ENCODE data around the gene ZDHHC20. TPM values are rescaled to one million over a fixed set of nuclear protein-coding genes. Genes with fewer than 3 reads are reported as not detected.

The ZDHHC20 gene, protein sequence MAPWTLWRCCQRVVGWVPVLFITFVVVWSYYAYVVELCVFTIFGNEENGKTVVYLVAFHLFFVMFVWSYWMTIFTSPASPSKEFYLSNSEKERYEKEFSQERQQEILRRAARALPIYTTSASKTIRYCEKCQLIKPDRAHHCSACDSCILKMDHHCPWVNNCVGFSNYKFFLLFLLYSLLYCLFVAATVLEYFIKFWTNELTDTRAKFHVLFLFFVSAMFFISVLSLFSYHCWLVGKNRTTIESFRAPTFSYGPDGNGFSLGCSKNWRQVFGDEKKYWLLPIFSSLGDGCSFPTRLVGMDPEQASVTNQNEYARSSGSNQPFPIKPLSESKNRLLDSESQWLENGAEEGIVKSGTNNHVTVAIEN
- 10 to 100 TPM; 19.2 to 28.9 (median 23.4) TPM for total RNA-seq
- long read RNA-seq, partial matches to known transcripts = 0 of 1 reads
- long read RNA-seq, other reads (novel, unspliced or antisense) = 0 of 1 reads

DNA sequence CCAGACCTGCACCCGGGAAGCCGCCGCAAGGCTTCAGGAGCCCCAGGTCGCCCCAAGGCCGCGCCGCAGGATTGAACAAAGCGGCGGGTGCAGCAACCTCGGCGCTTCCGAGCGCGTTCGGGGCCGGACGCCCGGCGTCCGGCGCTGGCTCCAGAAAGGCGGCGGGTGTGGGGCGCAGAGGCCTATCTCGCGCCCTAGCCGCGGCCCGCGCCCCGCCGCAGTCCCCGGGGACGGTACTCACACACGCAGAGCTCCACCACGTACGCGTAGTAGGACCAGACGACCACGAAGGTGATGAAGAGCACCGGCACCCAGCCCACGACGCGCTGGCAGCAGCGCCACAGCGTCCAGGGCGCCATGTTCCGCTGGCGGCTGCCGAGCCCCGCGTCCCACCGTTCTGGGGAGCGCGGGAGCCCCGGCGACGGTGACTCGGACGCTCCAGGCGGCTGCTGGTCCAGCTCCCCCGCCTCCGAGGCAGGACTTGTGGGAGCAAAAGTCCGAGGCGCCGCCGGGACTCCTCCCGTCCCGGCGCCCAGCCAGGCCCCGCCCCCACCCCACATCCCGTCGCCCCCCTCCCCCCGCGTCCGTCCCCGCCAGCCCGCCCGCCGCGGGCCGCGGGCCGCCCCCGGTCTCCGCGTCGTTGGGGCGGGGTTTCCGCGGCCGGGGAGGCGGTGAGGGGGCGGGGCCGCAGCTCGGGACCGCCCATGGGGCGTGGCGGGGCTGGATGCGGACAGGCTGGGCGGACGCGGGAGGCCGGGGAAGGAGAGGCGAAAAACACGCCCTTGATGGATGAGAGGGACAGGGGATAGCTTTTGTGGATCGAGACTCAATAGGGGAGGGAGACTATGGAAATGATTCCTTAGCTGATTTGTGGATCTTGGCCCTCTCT is at the start of gene ZDHHC20:
Gene ZDHHC20 (minus strand): TSS at position 491 of the 889 bp plus-strand sequence. CDS start 132 bp downstream, at position 359.
- Histone ChIP-seq H3K4me1 (peaks cover 0 to 13% (median 0%) of the 10 kb centered on the region in 4 donors), H3K36me3 (no peaks in the 10 kb centered on the region), H3K27ac (peak within 1 kb of the TSS; percentile 83 to 92 (median 90)), H3K27me3 (no peaks in the 10 kb centered on the region), H3K4me3 (peak within 1 kb of the TSS; percentile 79 to 99 (median 95)), H3K9me3 (no peaks in the 10 kb centered on the region)
- ATAC-seq = peak; percentile 95 to 98 (median 96)
- DNase-seq = peak; percentile 91 to 94 (median 91)
- TF ChIP-seq, protein P1, sequence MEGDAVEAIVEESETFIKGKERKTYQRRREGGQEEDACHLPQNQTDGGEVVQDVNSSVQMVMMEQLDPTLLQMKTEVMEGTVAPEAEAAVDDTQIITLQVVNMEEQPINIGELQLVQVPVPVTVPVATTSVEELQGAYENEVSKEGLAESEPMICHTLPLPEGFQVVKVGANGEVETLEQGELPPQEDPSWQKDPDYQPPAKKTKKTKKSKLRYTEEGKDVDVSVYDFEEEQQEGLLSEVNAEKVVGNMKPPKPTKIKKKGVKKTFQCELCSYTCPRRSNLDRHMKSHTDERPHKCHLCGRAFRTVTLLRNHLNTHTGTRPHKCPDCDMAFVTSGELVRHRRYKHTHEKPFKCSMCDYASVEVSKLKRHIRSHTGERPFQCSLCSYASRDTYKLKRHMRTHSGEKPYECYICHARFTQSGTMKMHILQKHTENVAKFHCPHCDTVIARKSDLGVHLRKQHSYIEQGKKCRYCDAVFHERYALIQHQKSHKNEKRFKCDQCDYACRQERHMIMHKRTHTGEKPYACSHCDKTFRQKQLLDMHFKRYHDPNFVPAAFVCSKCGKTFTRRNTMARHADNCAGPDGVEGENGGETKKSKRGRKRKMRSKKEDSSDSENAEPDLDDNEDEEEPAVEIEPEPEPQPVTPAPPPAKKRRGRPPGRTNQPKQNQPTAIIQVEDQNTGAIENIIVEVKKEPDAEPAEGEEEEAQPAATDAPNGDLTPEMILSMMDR (IDR thresholded peaks at IDR 0.05) = no peak
- TF ChIP-seq POLR2A (IDR thresholded peaks at IDR 0.05) = peak; percentile 92
- intact Hi-C loops (cut with DNase I) = no loop called here
- WGBS (ENCODE audit: insufficient coverage, low coverage, low lambda C conversion rate, missing lambda C conversion rate) = 0% methylated on average over 11 of the region's 107 CpGs

DNA sequence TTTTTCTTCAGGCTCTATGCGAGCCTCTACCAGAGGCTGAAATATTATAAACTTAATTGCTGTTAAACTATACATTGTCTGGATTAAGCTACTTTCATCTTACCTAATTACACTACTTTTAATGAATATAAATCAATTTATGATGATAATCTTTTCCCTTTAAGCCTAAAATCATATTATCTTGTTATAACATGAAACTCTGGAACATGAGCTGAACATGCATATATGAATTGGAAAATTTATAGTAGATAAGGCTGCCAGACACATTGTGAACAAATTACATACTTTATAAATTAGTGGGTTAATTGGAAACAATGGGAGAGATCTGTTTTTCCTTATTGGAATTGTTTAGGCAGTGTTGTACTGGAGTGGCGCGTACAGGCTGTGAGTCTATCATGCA is 45.3 kb upstream of the ZDHHC20 start:
- ATAC-seq = no peak
- DNase-seq = no peak
- 100% methylated on average over 1 of the region's 3 CpGs for WGBS (ENCODE audit: insufficient coverage, low coverage, low lambda C conversion rate, missing lambda C conversion rate)

DNA sequence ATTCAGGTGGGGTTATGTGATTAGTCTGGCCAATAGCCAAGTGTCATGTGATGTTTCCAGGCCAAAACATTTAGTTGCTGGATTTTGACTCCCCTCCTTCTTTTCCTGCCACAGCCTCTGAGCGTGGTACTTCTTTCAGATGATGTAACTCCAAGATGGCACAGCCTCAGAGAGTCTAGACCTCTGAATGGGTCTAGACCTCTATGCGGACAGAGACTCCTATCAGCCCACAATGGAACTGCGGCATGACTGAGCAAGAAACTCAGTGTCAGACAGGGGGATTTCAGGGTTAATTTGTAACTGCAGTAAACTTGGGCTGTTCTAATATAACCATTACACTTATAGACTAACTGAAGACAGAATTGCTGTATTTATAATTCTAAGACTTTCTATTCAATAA is 42.6 kb upstream of the ZDHHC20 start:
- Histone ChIP-seq H3K9me3 (no peaks in the 10 kb centered on the region), H3K27ac (no peak overlapping the region), H3K4me3 (no peak overlapping the region), H3K4me1 (no peaks in the 10 kb centered on the region), H3K36me3 (no peaks in the 10 kb centered on the region), H3K27me3 (no peaks in the 10 kb centered on the region)
- TF ChIP-seq, protein P1 (IDR thresholded peaks at IDR 0.05) = no peak
- no peak for TF ChIP-seq POLR2A (IDR thresholded peaks at IDR 0.05)
- WGBS (ENCODE audit: insufficient coverage, low coverage, low lambda C conversion rate, missing lambda C conversion rate) = 100% methylated on average over 2 of the region's 3 CpGs
- DNase-seq = no peak
- no peak for ATAC-seq
- intact Hi-C loops (cut with DNase I) = no loop called here

More for the DNA sequence above, 45.3 kb upstream of the ZDHHC20 start:
- TF ChIP-seq, protein P1 (IDR thresholded peaks at IDR 0.05) = no peak
- H3K27ac ChIP-seq = no peak overlapping the region
- intact Hi-C loops (cut with DNase I) = no loop called here
- no peaks in the 10 kb centered on the region for H3K4me1 ChIP-seq
- H3K4me3 ChIP-seq = no peak overlapping the region
- H3K36me3 ChIP-seq = peaks cover 0 to 7% (median 0%) of the 10 kb centered on the region in 4 donors
- H3K27me3 ChIP-seq = no peaks in the 10 kb centered on the region
- no peaks in the 10 kb centered on the region for H3K9me3 ChIP-seq

DNA sequence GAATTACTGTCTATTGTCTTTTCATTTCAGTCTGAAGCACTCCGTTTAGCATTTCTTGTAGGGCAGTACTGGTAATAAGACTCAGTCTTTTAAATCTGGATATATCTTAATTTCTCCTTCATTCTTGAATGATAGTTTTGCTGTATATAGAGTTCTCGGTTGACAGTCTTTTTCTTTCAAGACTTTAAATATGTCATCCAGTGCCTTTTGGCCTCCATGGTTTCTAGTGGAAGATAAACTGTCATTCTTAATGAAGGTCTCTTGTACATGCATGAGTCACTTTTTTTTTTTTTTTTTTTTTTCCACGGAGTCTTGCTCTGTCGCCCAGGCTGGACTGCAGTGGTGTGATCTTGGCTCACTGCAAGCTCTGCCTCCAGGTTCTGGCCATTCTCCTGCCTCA is 27.2 kb upstream of the ZDHHC20 start:
- WGBS (ENCODE audit: insufficient coverage, low coverage, low lambda C conversion rate, missing lambda C conversion rate) = 86% methylated on average over 4 of the region's 4 CpGs
- DNase-seq = no peak
- Histone ChIP-seq H3K27ac (no peak overlapping the region), H3K27me3 (no peaks in the 10 kb centered on the region), H3K36me3 (no peaks in the 10 kb centered on the region), H3K9me3 (no peaks in the 10 kb centered on the region), H3K4me1 (no peaks in the 10 kb centered on the region), H3K4me3 (no peak overlapping the region)
- ATAC-seq = no peak
- TF ChIP-seq, protein P1 (IDR thresholded peaks at IDR 0.05) = no peak
- no peak for TF ChIP-seq POLR2A (IDR thresholded peaks at IDR 0.05)
- intact Hi-C loops (cut with DNase I) = no loop called here

Measured in right lobe of liver (tissue), 6 donors.